ENCODE data around the gene TRIM44. TPM values are rescaled to one million over a fixed set of nuclear protein-coding genes. Genes with fewer than 3 reads are reported as not detected.

Gene TRIM44
- polyA plus RNA-seq, 1 donor (not counting 4 experiments of a cell fraction or from before 2014, with no cell fraction given) = 48.3 TPM

- Histone ChIP-seq H3K4me2 (ENCODE audit: control insufficient read depth, extremely low read depth, insufficient read depth, low read depth, low read length) (no peak overlapping the region), H4K20me1 (ENCODE audit: control insufficient read depth, extremely low read depth, insufficient read depth, low read length) (no peaks in the 10 kb centered on the region), H3K9me1 (ENCODE audit: control insufficient read depth, extremely low read depth, insufficient read depth, low read length) (no peaks in the 10 kb centered on the region), H3K9me3 (ENCODE audit: control insufficient read depth, low read depth, low read length) (no peaks in the 10 kb centered on the region), H2AFZ (ENCODE audit: control insufficient read depth, low read length) (no peak overlapping the region), H3K4me3 (ENCODE audit: control insufficient read depth in 2 of 3, extremely low read depth in 1 of 3, insufficient read depth in 2 of 3, low read depth in 1 of 3, low read length in 3 of 3) (no peak overlapping the region), H3K79me2 (ENCODE audit: control insufficient read depth, insufficient read depth, low read length) (peaks cover 2% of the 10 kb centered on the region), H3K4me1 (ENCODE audit: control insufficient read depth, extremely low read depth, insufficient read depth, low read length) (no peaks in the 10 kb centered on the region), H3K36me3 (ENCODE audit: control insufficient read depth in 2 of 2, extremely low read depth in 1 of 2, insufficient read depth in 2 of 2, low read length in 2 of 2) (no peaks in the 10 kb centered on the region), H3K9ac (ENCODE audit: control insufficient read depth, extremely low read depth, insufficient read depth, low read length) (no peak overlapping the region), H3K27me3 (ENCODE audit: control insufficient read depth, extremely low read depth, insufficient read depth, low read length) (no peaks in the 10 kb centered on the region), H3K27ac (ENCODE audit: control insufficient read depth, insufficient read depth, low read length) (no peak overlapping the region)
- TF ChIP-seq EZH2 (IDR thresholded peaks at IDR 0.05; ENCODE audit: low read length) = no peak
- no peak for TF ChIP-seq CTCF (optimal IDR thresholded peaks at IDR 0.05 in 1 of 3, IDR thresholded peaks at IDR 0.05 in 1 of 3, conservative IDR thresholded peaks at IDR 0.05 in 1 of 3; ENCODE audit: extremely low read depth in 1 of 3, insufficient read depth in 2 of 3, low read length in 3 of 3)
- dilution Hi-C loops (cut with MboI; ENCODE audit: extremely low pct_ligation_motif_present, low sequenced_read_pairs) = no loop called here
- DNase-seq (ENCODE audit: low read depth, low spot score) = no peak
- no peak for FAIRE-seq
Observed at GRCh38 chr11:35761899-35762298, 99.3 kb downstream of the TRIM44 start.

- no peaks in the 10 kb centered on the region for H3K36me3 ChIP-seq (ENCODE audit: control insufficient read depth in 2 of 2, extremely low read depth in 1 of 2, insufficient read depth in 2 of 2, low read length in 2 of 2)
- no peaks in the 10 kb centered on the region for H3K9me1 ChIP-seq (ENCODE audit: control insufficient read depth, extremely low read depth, insufficient read depth, low read length)
- TF ChIP-seq CTCF (optimal IDR thresholded peaks at IDR 0.05 in 1 of 3, IDR thresholded peaks at IDR 0.05 in 1 of 3, conservative IDR thresholded peaks at IDR 0.05 in 1 of 3; ENCODE audit: extremely low read depth in 1 of 3, insufficient read depth in 2 of 3, low read length in 3 of 3) (no peak), EZH2 (IDR thresholded peaks at IDR 0.05; ENCODE audit: low read length) (no peak)
- dilution Hi-C loops (cut with MboI; ENCODE audit: extremely low pct_ligation_motif_present, low sequenced_read_pairs) = no loop called here
- H3K4me1 ChIP-seq (ENCODE audit: control insufficient read depth, extremely low read depth, insufficient read depth, low read length) = no peaks in the 10 kb centered on the region
- H4K20me1 ChIP-seq (ENCODE audit: control insufficient read depth, extremely low read depth, insufficient read depth, low read length) = no peaks in the 10 kb centered on the region
- H3K9ac ChIP-seq (ENCODE audit: control insufficient read depth, extremely low read depth, insufficient read depth, low read length) = no peak overlapping the region
- no peak overlapping the region for H3K4me2 ChIP-seq (ENCODE audit: control insufficient read depth, extremely low read depth, insufficient read depth, low read depth, low read length)
- H3K27me3 ChIP-seq (ENCODE audit: control insufficient read depth, extremely low read depth, insufficient read depth, low read length) = no peaks in the 10 kb centered on the region
- FAIRE-seq (no peak), DNase-seq (ENCODE audit: low read depth, low spot score) (no peak)
- no peaks in the 10 kb centered on the region for H3K9me3 ChIP-seq (ENCODE audit: control insufficient read depth, low read depth, low read length)
- no peak overlapping the region for H3K4me3 ChIP-seq (ENCODE audit: control insufficient read depth in 2 of 3, extremely low read depth in 1 of 3, insufficient read depth in 2 of 3, low read depth in 1 of 3, low read length in 3 of 3)
- H3K27ac ChIP-seq (ENCODE audit: control insufficient read depth, insufficient read depth, low read length) = no peak overlapping the region
- H2AFZ ChIP-seq (ENCODE audit: control insufficient read depth, low read length) = no peak overlapping the region
- peaks cover 2% of the 10 kb centered on the region for H3K79me2 ChIP-seq (ENCODE audit: control insufficient read depth, insufficient read depth, low read length)
Observed at GRCh38 chr11:35763301-35763700, 100.7 kb downstream of the TRIM44 start.
